Activated T-cell treated with anti-CD3 and anti-CD28 coated beads, Interleukin-2, amount 50 U/mL, for 4 hours (primary cell): ENCODE results near the gene LORICRIN. TPM values are rescaled to one million over a fixed set of nuclear protein-coding genes. Genes with fewer than 3 reads are reported as not detected.
A peak's percentile ranks its signal among the peaks of the same experiment; 100 is the strongest.
"Not testable (repeated sequence)": the region's sequence is repeated elsewhere in the genome, so short reads cannot be mapped to it uniquely, and the experiment has no call there.

ENCODE experiments used
- ATAC-seq, 2 donors: fragments of 200-7000 bp; cut with Tn5 transposase; one replicate each; pipeline ENCODE4 v1.10.0; 2021
- DNase-seq: peaks from one replicate; pipeline ENCODE4 v3.0.0-alpha.2; 2020
- H3K27me3 Mint-ChIP-seq: one replicate; pipeline ENCODE4 v1.8.0; 2021; ENCODE audit warnings: low read depth, mixed read lengths
- H3K36me3 Mint-ChIP-seq: one replicate; pipeline ENCODE4 v1.8.0; 2022; ENCODE audit warnings: mixed read lengths; ENCODE audit not compliant: insufficient read depth
- H3K4me1 Mint-ChIP-seq: one replicate; pipeline ENCODE4 v1.8.0; 2021; ENCODE audit warnings: low read depth, mixed read lengths
- H3K4me3 Mint-ChIP-seq: one replicate; pipeline ENCODE4 v1.8.0; 2021; ENCODE audit warnings: mild to moderate bottlenecking, moderate library complexity, mixed read lengths
- H3K9me3 Mint-ChIP-seq: one replicate; pipeline ENCODE4 v1.8.0; 2021; ENCODE audit warnings: mixed read lengths
- total RNA-seq, 3 donors: library from RNA; stranded (reverse); gene quantifications; one replicate each; pipeline ENCODE4 v1.2.1, GENCODE V29; 2021

The LORICRIN gene
- not detected for total RNA-seq

GRCh38 chr1:153259387-153259786, at the start of gene LORICRIN:
TSS of gene LORICRIN (plus strand) at chr1:153259687. CDS start at chr1:153260950, 1,263 bp downstream.
- H3K36me3 Mint-ChIP-seq, result no peaks in the 10 kb centered on the region
- H3K4me1 Mint-ChIP-seq, result peaks cover 21% of the 10 kb centered on the region
- peak within 1 kb of the TSS; percentile 61 for H3K4me3 Mint-ChIP-seq
- DNase-seq, result no peak
- H3K9me3 Mint-ChIP-seq, result no peaks in the 10 kb centered on the region
- ATAC-seq, result no peak
- peaks cover 38% of the 10 kb centered on the region for H3K27me3 Mint-ChIP-seq

- Mint-ChIP-seq H3K9me3 (no peaks in the 10 kb centered on the region), H3K27me3 (peaks cover 32% of the 10 kb centered on the region), H3K4me1 (no peaks in the 10 kb centered on the region), H3K4me3 (no peak overlapping the region), H3K36me3 (no peaks in the 10 kb centered on the region)
- ATAC-seq, result no peak
- DNase-seq, result no peak
Observed at GRCh38 chr1:153210206-153210605, 49.3 kb upstream of the LORICRIN start.

GRCh38 chr1:153212201-153212600, 47.3 kb upstream of the LORICRIN start:
- DNase-seq (no peak), ATAC-seq (no peak)
- Mint-ChIP-seq H3K27me3 (peaks cover 30% of the 10 kb centered on the region), H3K36me3 (no peaks in the 10 kb centered on the region), H3K4me3 (no peak overlapping the region), H3K4me1 (no peaks in the 10 kb centered on the region), H3K9me3 (no peaks in the 10 kb centered on the region)

GRCh38 chr1:153213519-153213918, 46.0 kb upstream of the LORICRIN start:
- H3K9me3 Mint-ChIP-seq, result no peaks in the 10 kb centered on the region
- H3K4me1 Mint-ChIP-seq, result no peaks in the 10 kb centered on the region
- no peaks in the 10 kb centered on the region for H3K36me3 Mint-ChIP-seq
- DNase-seq (no peak), ATAC-seq (no peak)
- H3K27me3 Mint-ChIP-seq, result peaks cover 27% of the 10 kb centered on the region
- H3K4me3 Mint-ChIP-seq, result no peak overlapping the region

- Mint-ChIP-seq H3K4me3 (no peak within 1 kb of the TSS), H3K27me3 (peaks cover 19% of the 10 kb centered on the region), H3K9me3 (no peaks in the 10 kb centered on the region), H3K36me3 (no peaks in the 10 kb centered on the region), H3K4me1 (no peaks in the 10 kb centered on the region)
- ATAC-seq, result no peak
- DNase-seq, result no peak
Observed at GRCh38 chr1:153217212-153217611, 42.3 kb upstream of the LORICRIN start, which contains the start of gene PRR9. TSS of gene PRR9 (plus strand) at chr1:153217584. CDS start at chr1:153218145, 561 bp downstream.

GRCh38 chr1:153217744-153218416, 41.6 kb upstream of the LORICRIN start:
- peaks cover 19% of the 10 kb centered on the region for H3K27me3 Mint-ChIP-seq
- H3K9me3 Mint-ChIP-seq, result no peaks in the 10 kb centered on the region
- no peak overlapping the region for H3K4me3 Mint-ChIP-seq
- ATAC-seq (no peak), DNase-seq (no peak)
- no peaks in the 10 kb centered on the region for H3K36me3 Mint-ChIP-seq
- H3K4me1 Mint-ChIP-seq, result no peaks in the 10 kb centered on the region

GRCh38 chr1:153220606-153221303, 38.7 kb upstream of the LORICRIN start:
- ATAC-seq, result no peak
- no peaks in the 10 kb centered on the region for H3K36me3 Mint-ChIP-seq

GRCh38 chr1:153223040-153223891, 36.2 kb upstream of the LORICRIN start:
- peaks cover 17% of the 10 kb centered on the region for H3K27me3 Mint-ChIP-seq
- not testable (repeated sequence) for H3K9me3 Mint-ChIP-seq, H3K36me3 Mint-ChIP-seq, H3K4me1 Mint-ChIP-seq, H3K4me3 Mint-ChIP-seq
- peak in 1 of 2 donors; percentile 65 for ATAC-seq
- peak; percentile 31 for DNase-seq

More at GRCh38 chr1:153220606-153221303, 38.7 kb upstream of the LORICRIN start:
- no peaks in the 10 kb centered on the region for H3K4me1 Mint-ChIP-seq
- no peak for DNase-seq
- H3K4me3 Mint-ChIP-seq, result no peak overlapping the region
- H3K27me3 Mint-ChIP-seq, result peaks cover 20% of the 10 kb centered on the region
- H3K9me3 Mint-ChIP-seq, result no peaks in the 10 kb centered on the region

- ATAC-seq (no peak), DNase-seq (no peak)
- no peaks in the 10 kb centered on the region for H3K9me3 Mint-ChIP-seq
- no peak overlapping the region for H3K4me3 Mint-ChIP-seq
- H3K27me3 Mint-ChIP-seq, result peaks cover 29% of the 10 kb centered on the region
- no peaks in the 10 kb centered on the region for H3K36me3 Mint-ChIP-seq
- no peaks in the 10 kb centered on the region for H3K4me1 Mint-ChIP-seq
Observed at GRCh38 chr1:153227810-153228209, 31.7 kb upstream of the LORICRIN start.

- DNase-seq (no peak), ATAC-seq (no peak)
- Mint-ChIP-seq H3K36me3 (no peaks in the 10 kb centered on the region), H3K4me3 (no peak overlapping the region), H3K27me3 (peaks cover 23% of the 10 kb centered on the region), H3K9me3 (no peaks in the 10 kb centered on the region), H3K4me1 (no peaks in the 10 kb centered on the region)
Observed at GRCh38 chr1:153228491-153228890, 31.0 kb upstream of the LORICRIN start.

GRCh38 chr1:153229076-153229829, 30.2 kb upstream of the LORICRIN start:
- not testable (repeated sequence) for H3K4me3 Mint-ChIP-seq, H3K4me1 Mint-ChIP-seq, DNase-seq, H3K36me3 Mint-ChIP-seq, H3K9me3 Mint-ChIP-seq, ATAC-seq
- H3K27me3 Mint-ChIP-seq, result peaks cover 22% of the 10 kb centered on the region

GRCh38 chr1:153231363-153231762, 28.1 kb upstream of the LORICRIN start:
- Mint-ChIP-seq H3K27me3 (peaks cover 24% of the 10 kb centered on the region), H3K4me1 (no peaks in the 10 kb centered on the region), H3K36me3 (no peaks in the 10 kb centered on the region), H3K9me3 (no peaks in the 10 kb centered on the region), H3K4me3 (no peak overlapping the region)
- DNase-seq (no peak), ATAC-seq (no peak)

GRCh38 chr1:153231785-153232184, 27.7 kb upstream of the LORICRIN start:
- no peaks in the 10 kb centered on the region for H3K4me1 Mint-ChIP-seq
- H3K27me3 Mint-ChIP-seq, result peaks cover 24% of the 10 kb centered on the region
- H3K36me3 Mint-ChIP-seq, result no peaks in the 10 kb centered on the region
- no peaks in the 10 kb centered on the region for H3K9me3 Mint-ChIP-seq
- ATAC-seq, result no peak
- no peak for DNase-seq
- no peak overlapping the region for H3K4me3 Mint-ChIP-seq

- no peaks in the 10 kb centered on the region for H3K4me1 Mint-ChIP-seq
- DNase-seq (no peak), ATAC-seq (no peak)
- peaks cover 29% of the 10 kb centered on the region for H3K27me3 Mint-ChIP-seq
- no peaks in the 10 kb centered on the region for H3K9me3 Mint-ChIP-seq
- no peak overlapping the region for H3K4me3 Mint-ChIP-seq
- H3K36me3 Mint-ChIP-seq, result no peaks in the 10 kb centered on the region
Observed at GRCh38 chr1:153232553-153232952, 26.9 kb upstream of the LORICRIN start.
